GM19043 (cell line): ENCODE data around the gene STAB2.

Experiments
- ATAC-seq: cut with Tn5 transposase; IDR thresholded peaks from one replicate; pipeline ENCODE4 v1.9.1; 2021; ENCODE audit warnings: low read depth; ENCODE audit not compliant: unreplicated experiment

STAB2 gene, protein sequence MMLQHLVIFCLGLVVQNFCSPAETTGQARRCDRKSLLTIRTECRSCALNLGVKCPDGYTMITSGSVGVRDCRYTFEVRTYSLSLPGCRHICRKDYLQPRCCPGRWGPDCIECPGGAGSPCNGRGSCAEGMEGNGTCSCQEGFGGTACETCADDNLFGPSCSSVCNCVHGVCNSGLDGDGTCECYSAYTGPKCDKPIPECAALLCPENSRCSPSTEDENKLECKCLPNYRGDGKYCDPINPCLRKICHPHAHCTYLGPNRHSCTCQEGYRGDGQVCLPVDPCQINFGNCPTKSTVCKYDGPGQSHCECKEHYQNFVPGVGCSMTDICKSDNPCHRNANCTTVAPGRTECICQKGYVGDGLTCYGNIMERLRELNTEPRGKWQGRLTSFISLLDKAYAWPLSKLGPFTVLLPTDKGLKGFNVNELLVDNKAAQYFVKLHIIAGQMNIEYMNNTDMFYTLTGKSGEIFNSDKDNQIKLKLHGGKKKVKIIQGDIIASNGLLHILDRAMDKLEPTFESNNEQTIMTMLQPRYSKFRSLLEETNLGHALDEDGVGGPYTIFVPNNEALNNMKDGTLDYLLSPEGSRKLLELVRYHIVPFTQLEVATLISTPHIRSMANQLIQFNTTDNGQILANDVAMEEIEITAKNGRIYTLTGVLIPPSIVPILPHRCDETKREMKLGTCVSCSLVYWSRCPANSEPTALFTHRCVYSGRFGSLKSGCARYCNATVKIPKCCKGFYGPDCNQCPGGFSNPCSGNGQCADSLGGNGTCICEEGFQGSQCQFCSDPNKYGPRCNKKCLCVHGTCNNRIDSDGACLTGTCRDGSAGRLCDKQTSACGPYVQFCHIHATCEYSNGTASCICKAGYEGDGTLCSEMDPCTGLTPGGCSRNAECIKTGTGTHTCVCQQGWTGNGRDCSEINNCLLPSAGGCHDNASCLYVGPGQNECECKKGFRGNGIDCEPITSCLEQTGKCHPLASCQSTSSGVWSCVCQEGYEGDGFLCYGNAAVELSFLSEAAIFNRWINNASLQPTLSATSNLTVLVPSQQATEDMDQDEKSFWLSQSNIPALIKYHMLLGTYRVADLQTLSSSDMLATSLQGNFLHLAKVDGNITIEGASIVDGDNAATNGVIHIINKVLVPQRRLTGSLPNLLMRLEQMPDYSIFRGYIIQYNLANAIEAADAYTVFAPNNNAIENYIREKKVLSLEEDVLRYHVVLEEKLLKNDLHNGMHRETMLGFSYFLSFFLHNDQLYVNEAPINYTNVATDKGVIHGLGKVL (N-terminal part only)

GRCh38 chr12:103586791-103587370, at the start of gene STAB2:
Gene STAB2 (plus strand): TSS chr12:103587273. CDS start chr12:103587477, 204 bp downstream.
- ATAC-seq = no peak

GRCh38 chr12:103538397-103538796, 48.7 kb upstream of the STAB2 start:
- no peak for ATAC-seq

DNA sequence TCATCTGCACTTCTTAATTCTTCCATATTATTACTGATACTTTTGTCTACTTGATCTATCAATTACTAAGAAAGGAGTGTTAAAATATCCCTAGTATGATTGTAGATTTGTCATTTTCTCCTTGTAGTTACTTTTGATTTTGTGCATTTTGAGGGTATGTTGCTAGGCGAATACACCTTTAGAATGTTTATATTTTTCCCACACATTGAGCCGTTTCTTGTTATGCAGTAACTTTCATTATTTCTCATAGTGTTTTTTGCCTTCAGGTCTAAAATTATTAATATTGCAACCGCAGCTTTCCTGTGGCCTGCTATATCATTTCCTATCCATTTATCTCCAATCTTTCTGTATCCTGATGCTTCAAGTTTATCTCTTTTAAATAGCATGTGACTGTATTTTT, 46.8 kb upstream of the STAB2 start:
- ATAC-seq = no peak

DNA sequence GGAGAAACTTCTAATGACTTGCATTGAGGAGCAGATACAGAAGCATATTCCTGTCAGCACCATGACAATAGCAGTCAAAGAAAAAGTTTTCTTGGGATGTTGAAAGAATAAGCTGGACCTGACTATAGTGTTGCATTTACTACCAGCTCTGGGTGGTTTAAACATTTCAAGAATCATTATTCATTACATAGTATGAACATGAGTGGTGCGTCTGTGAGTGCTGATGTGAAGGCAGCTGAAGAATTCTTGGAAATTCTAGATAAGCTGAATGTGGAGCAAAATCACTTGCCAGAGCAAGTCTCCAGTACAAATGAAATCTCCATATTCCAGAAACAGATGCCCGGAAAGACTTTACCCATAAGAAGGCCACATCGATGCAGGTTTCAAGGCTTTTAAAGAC, 45.0 kb upstream of the STAB2 start:
- ATAC-seq = no peak

DNA sequence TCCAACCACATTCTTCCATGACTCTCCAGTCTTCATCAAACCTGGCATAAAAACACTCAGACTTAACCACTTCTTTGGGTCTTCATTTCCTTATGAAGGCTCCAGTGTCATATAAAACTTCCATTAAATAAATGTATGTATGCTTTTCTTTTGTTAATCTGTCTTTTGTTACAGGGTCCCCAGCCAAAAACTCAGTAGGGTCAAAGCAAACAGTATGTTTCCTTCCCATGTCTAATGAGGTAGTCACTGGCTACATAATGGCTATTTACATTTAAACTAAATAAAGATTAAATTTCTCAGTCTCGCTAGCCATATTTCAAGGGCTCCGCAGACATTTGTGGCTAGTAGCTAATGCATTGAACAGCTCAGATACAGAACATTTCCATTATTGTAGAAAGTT, 40.1 kb upstream of the STAB2 start:
- ATAC-seq = no peak

DNA sequence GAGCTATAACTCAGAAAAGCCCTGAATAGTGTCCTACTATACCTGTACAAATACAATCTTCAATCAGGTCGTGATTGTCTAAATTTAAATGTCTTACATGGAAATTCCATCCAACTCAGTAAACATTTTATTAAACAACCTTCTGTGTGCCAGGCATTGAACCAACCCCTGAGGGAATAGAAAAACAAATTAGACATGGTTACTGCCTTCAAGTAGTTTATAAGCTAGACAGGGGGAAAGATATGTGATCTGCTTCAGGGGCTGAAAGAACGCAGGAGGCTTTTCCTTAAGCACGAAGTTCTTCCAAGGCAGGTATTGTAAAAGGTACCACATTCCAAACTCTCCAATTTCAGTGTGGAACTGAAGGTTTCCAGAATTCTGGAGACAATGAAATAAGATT, 39.7 kb upstream of the STAB2 start:
- ATAC-seq = no peak

GRCh38 chr12:103547929-103548328, 39.1 kb upstream of the STAB2 start:
- no peak for ATAC-seq

- ATAC-seq = peak; percentile 51
Observed at GRCh38 chr12:103548622-103549601, 38.2 kb upstream of the STAB2 start.

- no peak for ATAC-seq
Observed at GRCh38 chr12:103556890-103557627, 30.0 kb upstream of the STAB2 start.

DNA sequence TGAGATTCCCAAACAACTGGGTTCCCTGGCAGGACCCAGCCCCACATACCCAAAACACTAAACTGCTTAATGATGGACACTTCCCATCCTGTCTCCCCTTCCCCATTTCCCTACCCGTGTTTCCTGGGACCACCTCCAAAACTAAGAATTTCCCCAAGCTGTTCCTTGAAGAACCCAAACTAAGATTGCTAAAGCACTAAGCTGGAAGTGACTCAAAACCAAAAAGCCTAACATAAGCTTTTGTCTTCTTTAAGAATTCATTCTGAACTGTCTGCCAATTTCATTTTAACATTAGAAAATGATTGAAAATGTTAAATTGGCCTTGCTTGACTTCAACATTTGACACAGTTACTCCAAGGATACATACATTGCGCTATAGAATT, 29.5 kb upstream of the STAB2 start:
- no peak for ATAC-seq

DNA sequence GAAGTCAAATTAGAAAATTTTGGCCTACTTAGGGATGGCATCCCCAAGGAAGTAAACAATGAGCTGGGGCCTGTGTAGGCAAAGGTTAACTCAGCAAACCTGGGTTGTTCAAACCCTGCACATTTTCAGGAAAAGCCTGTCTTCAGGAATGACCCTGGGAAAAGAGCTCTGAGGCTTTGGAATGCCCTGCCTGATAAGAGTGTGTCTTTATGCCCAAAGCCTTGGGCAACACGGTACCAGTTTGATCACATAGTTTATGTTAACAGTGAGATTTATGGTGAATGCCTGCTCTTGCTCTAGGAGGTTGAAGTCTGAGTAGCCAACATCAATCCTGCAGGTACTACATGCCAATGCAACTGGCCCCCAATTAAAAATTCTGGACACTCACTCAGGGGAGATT, 28.2 kb upstream of the STAB2 start:
- ATAC-seq = no peak

DNA sequence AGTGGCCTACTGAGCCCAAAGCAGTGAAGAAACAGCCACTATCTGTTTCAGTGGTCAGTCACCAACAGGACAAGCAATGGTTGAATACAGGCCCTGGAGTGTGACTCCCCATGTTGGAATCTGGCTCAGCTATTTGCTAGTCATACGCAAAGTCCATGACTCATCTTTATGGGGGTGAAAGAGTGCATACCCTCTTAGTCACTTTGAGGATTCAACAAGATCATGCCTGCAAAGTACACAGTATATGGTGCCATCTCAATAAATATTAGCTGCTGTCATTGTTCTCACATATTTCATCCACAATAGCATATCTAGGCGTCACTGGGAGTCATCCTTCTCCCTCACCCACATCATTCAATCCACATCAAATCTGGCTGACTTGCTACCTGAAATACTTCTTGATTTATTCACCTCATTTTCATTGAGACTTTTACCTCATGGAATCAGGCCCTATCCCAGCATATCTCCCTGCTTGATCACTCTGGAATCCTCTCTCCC, 26.4 kb upstream of the STAB2 start:
- ATAC-seq = no peak

GRCh38 chr12:103561174-103561573, 25.9 kb upstream of the STAB2 start:
- no peak for ATAC-seq

GRCh38 chr12:103566398-103566797, 20.7 kb upstream of the STAB2 start:
- no peak for ATAC-seq

DNA sequence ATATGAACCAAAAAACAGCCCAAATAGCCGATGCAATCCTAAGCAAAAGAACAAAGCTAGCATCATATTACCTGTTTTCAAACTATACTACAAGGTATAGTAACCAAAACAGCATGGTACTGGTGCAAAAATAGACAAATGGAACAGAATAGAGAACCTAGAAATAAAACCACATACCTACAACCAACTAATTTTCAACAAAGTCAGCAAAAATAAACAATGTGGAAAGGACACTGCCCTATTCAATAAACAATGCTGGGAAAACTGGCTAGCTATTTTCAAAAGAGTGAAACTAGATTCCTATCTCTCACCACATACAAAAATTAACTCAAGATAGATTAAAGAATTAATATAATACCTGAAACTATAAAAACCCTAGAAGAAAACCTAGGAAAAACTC, 17.8 kb upstream of the STAB2 start:
- ATAC-seq = no peak

GRCh38 chr12:103571286-103571685, 15.8 kb upstream of the STAB2 start:
- ATAC-seq = no peak

- ATAC-seq = no peak
Observed at GRCh38 chr12:103572312-103573045, 14.6 kb upstream of the STAB2 start.

- no peak for ATAC-seq
Observed at GRCh38 chr12:103573185-103573584, 13.9 kb upstream of the STAB2 start.
